NB4 (cell line): ENCODE data around the gene MICU1.

ENCODE experiments used
- MYC ChIP-seq: IDR thresholded peaks from 2 replicates; pipeline ENCODE4 v1.6.1; 2011; ENCODE audit warnings: low read depth, low read length
- POLR2A ChIP-seq: IDR thresholded peaks from 2 replicates; pipeline ENCODE4 v1.6.1; 2011; ENCODE audit warnings: mild to moderate bottlenecking; ENCODE audit not compliant: insufficient read length; ENCODE audit errors: extremely low read depth
- TF ChIP-seq, protein P1 (sequence below): IDR thresholded peaks from one replicate; pipeline ENCODE4 v1.5.1; 2012; ENCODE audit warnings: low read depth, low read length
- TF ChIP-seq, protein P2 (sequence below): IDR thresholded peaks from 2 replicates; pipeline ENCODE4 v1.6.1; 2011; ENCODE audit warnings: low read depth, low read length

DNA sequence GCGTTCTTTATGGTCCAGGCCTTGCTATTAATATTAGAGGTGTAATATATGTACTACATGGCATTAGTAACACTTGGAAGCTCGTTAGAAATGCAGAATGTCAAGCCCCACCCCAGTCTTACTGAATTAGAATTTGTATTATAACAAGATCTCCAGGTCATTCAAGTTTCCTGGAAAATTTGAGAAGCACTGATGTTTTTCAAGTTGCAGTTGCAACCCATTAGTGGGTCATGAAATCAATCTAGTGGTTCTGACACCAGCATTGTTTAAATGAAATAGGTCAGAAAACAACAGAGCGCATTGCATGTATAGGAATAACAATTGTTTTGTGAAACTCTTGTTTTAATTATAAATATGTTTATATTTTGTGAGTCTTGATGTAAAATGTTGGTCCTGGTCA, 28.8 kb upstream of the MICU1 start:
- TF ChIP-seq, protein P1, sequence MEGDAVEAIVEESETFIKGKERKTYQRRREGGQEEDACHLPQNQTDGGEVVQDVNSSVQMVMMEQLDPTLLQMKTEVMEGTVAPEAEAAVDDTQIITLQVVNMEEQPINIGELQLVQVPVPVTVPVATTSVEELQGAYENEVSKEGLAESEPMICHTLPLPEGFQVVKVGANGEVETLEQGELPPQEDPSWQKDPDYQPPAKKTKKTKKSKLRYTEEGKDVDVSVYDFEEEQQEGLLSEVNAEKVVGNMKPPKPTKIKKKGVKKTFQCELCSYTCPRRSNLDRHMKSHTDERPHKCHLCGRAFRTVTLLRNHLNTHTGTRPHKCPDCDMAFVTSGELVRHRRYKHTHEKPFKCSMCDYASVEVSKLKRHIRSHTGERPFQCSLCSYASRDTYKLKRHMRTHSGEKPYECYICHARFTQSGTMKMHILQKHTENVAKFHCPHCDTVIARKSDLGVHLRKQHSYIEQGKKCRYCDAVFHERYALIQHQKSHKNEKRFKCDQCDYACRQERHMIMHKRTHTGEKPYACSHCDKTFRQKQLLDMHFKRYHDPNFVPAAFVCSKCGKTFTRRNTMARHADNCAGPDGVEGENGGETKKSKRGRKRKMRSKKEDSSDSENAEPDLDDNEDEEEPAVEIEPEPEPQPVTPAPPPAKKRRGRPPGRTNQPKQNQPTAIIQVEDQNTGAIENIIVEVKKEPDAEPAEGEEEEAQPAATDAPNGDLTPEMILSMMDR = no peak
- TF ChIP-seq MYC (no peak), POLR2A (no peak)
- TF ChIP-seq, protein P2, sequence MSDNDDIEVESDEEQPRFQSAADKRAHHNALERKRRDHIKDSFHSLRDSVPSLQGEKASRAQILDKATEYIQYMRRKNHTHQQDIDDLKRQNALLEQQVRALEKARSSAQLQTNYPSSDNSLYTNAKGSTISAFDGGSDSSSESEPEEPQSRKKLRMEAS = no peak
